Choroid plexus epithelial cell (primary cell): ENCODE results near the gene LARP4.

ENCODE experiments used
- DNase-seq: peaks from one replicate; pipeline ENCODE4 v3.0.0-alpha.2; 2010; ENCODE audit warnings: low read depth
- H3K4me3 ChIP-seq: 2 replicates; pipeline ENCODE4 v1.5.1; 2011; ENCODE audit warnings: low read depth, mild to moderate bottlenecking, control low read depth, low read length, moderate library complexity
- TF ChIP-seq, protein P1 (sequence below): conservative IDR thresholded peaks from 2 replicates; pipeline ENCODE4 v1.5.1; 2011; ENCODE audit warnings: low read depth, mild to moderate bottlenecking, control low read depth, inconsistent platforms, low read length, moderate library complexity

The LARP4 gene

DNA sequence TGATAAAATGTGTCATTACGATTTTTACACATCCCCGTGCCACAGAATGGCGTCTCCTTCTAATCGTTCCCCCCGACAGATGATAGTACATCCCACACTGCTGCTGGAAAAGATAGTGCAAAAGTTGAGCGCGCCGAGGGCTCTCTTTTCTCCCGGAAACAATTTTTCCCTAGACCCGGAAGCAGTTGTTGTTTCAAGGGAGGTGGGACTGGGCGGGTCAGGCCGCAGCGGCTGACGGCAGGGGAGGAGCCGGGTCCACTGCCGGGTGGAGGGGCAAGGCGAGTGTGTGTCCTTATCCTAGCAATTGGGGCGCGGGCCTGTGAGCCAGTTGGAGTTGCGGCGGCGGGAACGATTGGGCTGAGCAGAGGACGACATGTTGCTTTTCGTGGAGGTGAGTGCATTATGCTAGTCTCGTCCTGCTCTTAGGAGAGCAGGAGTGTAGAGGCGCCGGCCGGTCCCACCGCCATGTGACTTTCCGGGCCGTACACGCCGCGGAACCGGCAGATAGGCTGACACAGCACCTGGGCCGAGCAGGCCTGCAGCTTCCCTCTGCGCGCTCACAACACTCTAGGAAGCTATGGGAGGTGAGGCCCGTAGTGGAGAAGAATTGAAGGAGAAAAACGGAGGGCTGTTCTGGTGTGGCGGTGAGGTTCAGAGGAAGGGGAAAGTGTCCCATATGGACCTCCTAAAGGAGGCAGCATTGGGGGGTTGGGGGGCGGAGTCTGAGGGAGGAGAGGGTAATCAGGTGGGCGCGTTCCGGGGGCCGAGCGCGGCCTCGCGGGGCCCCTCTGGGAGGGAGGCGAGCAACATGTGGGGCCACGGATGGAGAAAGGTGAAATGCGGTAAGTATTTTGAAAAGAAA is at the start of gene LARP4:
LARP4 (plus strand) TSS at position 248 of the 862 bp plus-strand sequence; CDS start at position 374, 126 bp downstream.
- peak; percentile 96 for DNase-seq
- peak within 1 kb of the TSS; percentile 92 for H3K4me3 ChIP-seq
- TF ChIP-seq, protein P1, sequence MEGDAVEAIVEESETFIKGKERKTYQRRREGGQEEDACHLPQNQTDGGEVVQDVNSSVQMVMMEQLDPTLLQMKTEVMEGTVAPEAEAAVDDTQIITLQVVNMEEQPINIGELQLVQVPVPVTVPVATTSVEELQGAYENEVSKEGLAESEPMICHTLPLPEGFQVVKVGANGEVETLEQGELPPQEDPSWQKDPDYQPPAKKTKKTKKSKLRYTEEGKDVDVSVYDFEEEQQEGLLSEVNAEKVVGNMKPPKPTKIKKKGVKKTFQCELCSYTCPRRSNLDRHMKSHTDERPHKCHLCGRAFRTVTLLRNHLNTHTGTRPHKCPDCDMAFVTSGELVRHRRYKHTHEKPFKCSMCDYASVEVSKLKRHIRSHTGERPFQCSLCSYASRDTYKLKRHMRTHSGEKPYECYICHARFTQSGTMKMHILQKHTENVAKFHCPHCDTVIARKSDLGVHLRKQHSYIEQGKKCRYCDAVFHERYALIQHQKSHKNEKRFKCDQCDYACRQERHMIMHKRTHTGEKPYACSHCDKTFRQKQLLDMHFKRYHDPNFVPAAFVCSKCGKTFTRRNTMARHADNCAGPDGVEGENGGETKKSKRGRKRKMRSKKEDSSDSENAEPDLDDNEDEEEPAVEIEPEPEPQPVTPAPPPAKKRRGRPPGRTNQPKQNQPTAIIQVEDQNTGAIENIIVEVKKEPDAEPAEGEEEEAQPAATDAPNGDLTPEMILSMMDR, result no peak

DNA sequence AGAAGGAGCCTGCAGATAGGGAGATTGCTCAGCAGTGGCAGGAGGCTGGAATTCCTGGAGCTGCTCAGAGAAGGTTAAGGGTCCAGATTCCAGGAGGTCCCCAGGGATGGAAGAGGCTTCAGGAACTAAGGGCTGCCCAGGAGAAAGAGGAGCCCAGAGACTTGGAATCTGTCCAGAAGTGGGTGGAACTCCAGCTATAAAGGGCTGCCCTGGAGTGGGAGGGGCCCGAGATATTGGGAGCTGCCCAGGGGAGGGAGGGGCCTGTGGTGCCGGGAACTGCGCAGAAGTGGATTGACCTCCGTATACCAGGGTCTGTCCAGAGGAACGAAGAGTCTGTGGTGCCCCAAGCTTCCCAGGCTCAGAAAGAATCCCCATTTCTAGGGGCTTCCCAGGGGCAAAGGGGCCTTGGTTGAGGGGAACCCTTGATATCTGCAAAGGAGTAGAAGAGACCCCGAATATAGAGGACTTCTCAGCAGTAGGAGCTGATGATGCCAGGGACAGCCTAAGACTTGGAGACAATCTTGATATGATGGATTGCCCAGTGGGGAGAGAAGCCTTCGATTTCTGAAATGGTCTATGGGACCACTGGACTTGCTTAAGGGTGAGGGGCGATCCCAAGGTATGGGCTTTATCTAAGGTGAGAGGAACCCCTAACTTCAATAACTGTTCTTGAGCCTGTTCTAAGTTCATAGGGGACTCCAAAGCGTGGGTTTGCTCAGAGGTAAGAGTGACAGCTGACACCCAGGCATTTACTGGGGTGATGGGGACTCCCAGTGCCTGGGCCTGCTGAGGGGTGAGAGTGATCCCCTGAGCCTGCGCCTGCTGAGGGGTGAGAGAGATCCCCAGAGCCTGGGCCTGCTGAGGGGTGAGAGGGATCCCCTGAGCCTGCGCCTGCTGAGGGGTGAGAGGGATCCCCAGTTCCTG is 49.3 kb upstream of the LARP4 start:
- TF ChIP-seq, protein P1, result no peak
- H3K4me3 ChIP-seq, result no peak overlapping the region
- DNase-seq, result no peak

DNA sequence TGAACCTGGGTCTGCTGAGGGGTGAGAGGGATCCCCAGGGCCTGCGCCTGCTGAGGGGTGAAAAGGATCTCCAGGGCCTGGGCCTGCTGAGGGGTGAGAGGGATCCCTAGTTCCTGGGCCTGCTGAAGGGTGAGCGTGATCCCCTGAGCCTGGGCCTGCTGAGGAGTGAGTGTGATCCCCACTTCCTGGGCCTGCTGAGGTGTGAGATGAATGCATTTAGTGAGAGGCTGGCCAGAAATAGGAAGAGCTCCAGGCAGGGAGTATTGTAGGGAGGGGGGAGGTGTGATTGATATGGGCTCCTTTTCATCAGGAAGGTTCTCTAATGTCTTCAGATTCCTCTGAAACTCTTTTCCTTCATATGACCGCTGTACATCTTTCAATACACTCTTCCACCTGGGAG is 47.3 kb upstream of the LARP4 start:
- DNase-seq, result no peak
- TF ChIP-seq, protein P1, result no peak
- H3K4me3 ChIP-seq, result no peak overlapping the region

DNA sequence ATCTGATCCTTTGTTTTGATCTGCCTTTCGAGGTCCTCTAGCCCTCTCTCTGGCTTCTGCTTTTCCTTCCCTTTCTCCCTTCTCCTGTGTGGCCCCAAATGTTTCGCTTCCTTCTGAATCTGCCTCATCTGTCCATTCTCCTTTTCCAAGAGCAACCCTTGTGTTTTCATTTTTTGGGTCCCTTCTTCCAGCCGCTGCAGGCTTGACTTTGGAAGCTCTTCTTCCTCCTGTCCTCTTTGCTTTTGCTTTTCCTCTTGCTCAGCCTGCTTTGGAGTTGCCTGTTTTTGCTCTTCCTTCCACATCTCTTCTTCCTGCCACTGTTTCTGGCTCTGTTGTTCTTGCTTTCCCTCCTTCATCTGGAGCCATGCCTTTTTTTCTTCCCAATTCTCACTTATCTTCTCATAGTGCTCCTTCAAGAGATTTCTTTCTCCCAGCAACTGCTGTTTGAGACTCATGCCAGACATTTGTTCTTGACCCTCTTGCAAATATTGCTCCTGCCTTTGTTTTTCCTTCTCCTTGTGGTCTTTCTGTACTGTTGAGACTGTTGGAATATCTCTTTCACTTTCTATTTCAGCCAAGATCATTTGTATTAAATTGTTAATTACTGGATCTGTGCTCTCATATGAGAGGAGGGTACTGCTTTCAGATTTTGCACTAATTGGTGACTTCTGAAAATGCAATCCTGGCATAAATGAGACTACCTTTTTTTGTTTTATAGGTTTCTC is 46.7 kb upstream of the LARP4 start:
- TF ChIP-seq, protein P1, result no peak
- no peak overlapping the region for H3K4me3 ChIP-seq

DNA sequence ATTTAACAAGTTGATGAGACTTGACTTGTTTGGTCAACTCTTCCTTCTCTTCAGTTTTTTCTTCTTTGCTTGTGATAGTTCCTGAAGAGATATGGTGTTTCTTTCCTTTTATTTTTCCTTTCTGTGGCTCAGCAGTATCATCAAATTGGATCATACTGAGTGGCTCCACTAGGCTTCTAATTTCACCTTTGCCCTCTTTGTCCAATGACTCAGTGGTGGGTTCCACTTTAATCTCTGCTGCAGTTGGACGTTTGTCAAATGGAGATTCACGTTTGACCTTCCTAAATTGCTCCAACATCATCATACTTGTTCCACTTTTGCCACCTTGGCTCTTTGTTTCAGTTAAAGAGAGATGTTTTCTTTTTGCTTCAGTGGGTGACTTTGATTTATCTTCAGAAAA is 45.8 kb upstream of the LARP4 start:
- DNase-seq, result no peak
- TF ChIP-seq, protein P1, result no peak
- H3K4me3 ChIP-seq, result no peak overlapping the region

More for the DNA sequence above, 46.7 kb upstream of the LARP4 start:
- peak; percentile 70 for DNase-seq

DNA sequence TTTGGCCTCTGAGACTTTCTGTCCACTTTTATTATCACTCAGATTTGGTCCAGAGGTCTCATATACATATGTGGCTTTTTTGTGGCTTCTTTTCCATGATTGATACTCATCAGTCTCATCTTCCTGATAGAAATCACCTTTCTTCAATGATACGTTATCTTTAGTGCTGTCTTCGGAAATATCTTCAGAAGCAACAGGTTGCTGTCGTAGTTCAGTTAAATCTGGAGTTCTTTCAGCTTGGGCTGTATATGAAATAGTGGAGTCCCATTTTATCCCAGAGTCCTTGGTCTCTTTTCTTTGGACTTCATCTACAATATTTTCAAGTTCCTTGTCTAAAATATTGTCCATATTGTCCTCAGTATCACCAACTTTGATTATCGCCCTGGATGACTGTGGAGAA is 45.3 kb upstream of the LARP4 start:
- no peak for DNase-seq
- TF ChIP-seq, protein P1, result no peak
- H3K4me3 ChIP-seq, result no peak overlapping the region
